MM.1S (cell line): ENCODE data around the gene CPVL.

Experiments used
- DNase-seq: peaks from one replicate; pipeline ENCODE4 v3.0.0-alpha.2; 2015
- H2AFZ ChIP-seq: fragments of 300-600 bp; sonication (generic); 2 replicates; pipeline ENCODE4 v1.6.0; 2016; ENCODE audit warnings: antibody characterized with exemption, low read length
- H3F3A ChIP-seq: fragments of 300-600 bp; sonication (generic); 2 replicates; pipeline ENCODE4 v1.6.1; 2016; ENCODE audit warnings: mild to moderate bottlenecking, antibody characterized with exemption, low read length, moderate library complexity, mixed read lengths; ENCODE audit not compliant: insufficient read depth
- H3K27ac ChIP-seq: fragments of 300-600 bp; sonication (generic); 2 replicates; pipeline ENCODE4 v1.5.1; 2016; ENCODE audit warnings: mild to moderate bottlenecking, low read length
- H3K27me3 ChIP-seq: fragments of 300-600 bp; sonication (generic); replicated peaks from 2 replicates; pipeline ENCODE4 v1.6.0; 2016; ENCODE audit warnings: low read length; ENCODE audit not compliant: insufficient read depth
- H3K36me3 ChIP-seq: fragments of 300-600 bp; sonication (generic); replicated peaks from 2 replicates; pipeline ENCODE4 v1.6.1; 2016; ENCODE audit warnings: mild to moderate bottlenecking, low read length, mixed read lengths; ENCODE audit not compliant: insufficient read depth
- H3K4me1 ChIP-seq: fragments of 300-600 bp; sonication (generic); 2 replicates; pipeline ENCODE4 v1.6.1; 2016; ENCODE audit warnings: low read length, mixed read lengths
- H3K4me2 ChIP-seq: fragments of 300-600 bp; sonication (generic); 2 replicates; pipeline ENCODE4 v1.6.0; 2016; ENCODE audit warnings: low read depth, low read length
- H3K4me3 ChIP-seq: fragments of 300-600 bp; sonication (generic); 2 replicates; pipeline ENCODE4 v1.5.1; 2016; ENCODE audit warnings: low read length, mixed read lengths
- H3K79me2 ChIP-seq: fragments of 300-600 bp; sonication (generic); 2 replicates; pipeline ENCODE4 v1.6.1; 2016; ENCODE audit warnings: mixed run types, low read length, mixed read lengths
- H3K9ac ChIP-seq: fragments of 300-600 bp; sonication (generic); 2 replicates; pipeline ENCODE4 v1.6.1; 2016; ENCODE audit warnings: low read length, mixed read lengths
- H3K9me2 ChIP-seq: fragments of 300-600 bp; sonication (generic); replicated peaks from 2 replicates; pipeline ENCODE4 v1.6.1; 2016; ENCODE audit warnings: mild to moderate bottlenecking, low read length, mixed read lengths; ENCODE audit not compliant: insufficient read depth
- H3K9me3 ChIP-seq: fragments of 300-600 bp; sonication (generic); replicated peaks from 2 replicates; pipeline ENCODE4 v1.6.1; 2016; ENCODE audit warnings: mild to moderate bottlenecking, low read length, mixed read lengths; ENCODE audit not compliant: insufficient read depth
- H4K20me1 ChIP-seq: fragments of 300-600 bp; sonication (generic); 2 replicates; pipeline ENCODE4 v1.6.1; 2016; ENCODE audit warnings: mild to moderate bottlenecking, low read length, moderate library complexity, mixed read lengths; ENCODE audit not compliant: insufficient read depth
- CTCF ChIP-seq: fragments of 300-600 bp; sonication (generic); IDR thresholded peaks from 2 replicates; pipeline ENCODE4 v1.5.1; 2016; ENCODE audit warnings: antibody characterized with exemption, low read length, mixed read lengths
- EZH2 ChIP-seq: fragments of 300-600 bp; sonication (generic); optimal IDR thresholded peaks from 2 replicates; pipeline ENCODE3; 2017; ENCODE audit warnings: low read depth, mild to moderate bottlenecking, antibody characterized with exemption, low read length, mixed read lengths
- EZH2phosphoT487 ChIP-seq: fragments of 300-600 bp; sonication (generic); IDR thresholded peaks from 2 replicates; pipeline ENCODE4 v1.6.1; 2018; ENCODE audit warnings: antibody characterized with exemption, low read length

The CPVL gene

DNA sequence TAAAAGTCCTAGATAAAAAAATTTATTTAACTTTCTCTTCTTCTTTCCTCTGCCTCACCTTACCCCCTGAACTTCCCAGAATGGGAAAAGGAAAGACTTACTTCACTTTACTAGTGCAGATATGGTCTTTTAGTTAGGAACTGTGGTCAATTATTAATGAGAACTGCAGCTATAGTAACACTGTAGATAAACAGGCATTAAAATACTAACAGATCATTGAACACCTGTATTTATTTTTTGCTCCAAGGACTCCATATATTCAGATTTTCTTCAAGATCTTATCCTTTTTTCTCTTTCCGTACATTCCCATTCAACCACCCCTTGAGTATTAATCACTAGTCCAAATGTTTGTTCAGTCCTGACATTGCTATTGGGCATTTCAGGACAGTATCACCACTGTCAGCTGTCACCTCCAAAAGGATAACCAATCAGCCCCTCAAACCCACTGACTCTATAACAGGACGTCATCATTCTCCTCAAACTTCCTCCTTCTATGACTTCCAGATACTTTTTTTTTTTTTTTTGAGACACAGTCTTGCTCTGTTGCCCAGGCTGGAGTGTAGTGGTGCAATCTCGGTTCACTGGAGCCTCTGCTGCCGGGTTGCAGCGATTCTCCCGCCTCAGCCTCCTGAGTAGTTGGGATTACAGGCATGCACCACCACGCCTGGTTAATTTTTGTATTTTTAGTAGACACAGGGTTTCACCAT lies 4.2 kb downstream of the CPVL start:
- Histone ChIP-seq H3K36me3 (no peaks in the 10 kb centered on the region), H4K20me1 (no peaks in the 10 kb centered on the region), H3K9ac (no peak overlapping the region), H3K79me2 (no peaks in the 10 kb centered on the region), H3K4me3 (no peak overlapping the region), H3F3A (no peaks in the 10 kb centered on the region), H3K4me2 (no peak overlapping the region), H3K9me2 (no peaks in the 10 kb centered on the region), H3K27ac (no peak overlapping the region), H3K27me3 (no peaks in the 10 kb centered on the region), H3K9me3 (no peaks in the 10 kb centered on the region), H3K4me1 (peaks cover 3% of the 10 kb centered on the region; the same call in 1 of the 2 replicates), H2AFZ (no peak overlapping the region)
- TF ChIP-seq EZH2: no peak
- TF ChIP-seq EZH2phosphoT487: no peak
- no peak for TF ChIP-seq CTCF
- DNase-seq: no peak

DNA sequence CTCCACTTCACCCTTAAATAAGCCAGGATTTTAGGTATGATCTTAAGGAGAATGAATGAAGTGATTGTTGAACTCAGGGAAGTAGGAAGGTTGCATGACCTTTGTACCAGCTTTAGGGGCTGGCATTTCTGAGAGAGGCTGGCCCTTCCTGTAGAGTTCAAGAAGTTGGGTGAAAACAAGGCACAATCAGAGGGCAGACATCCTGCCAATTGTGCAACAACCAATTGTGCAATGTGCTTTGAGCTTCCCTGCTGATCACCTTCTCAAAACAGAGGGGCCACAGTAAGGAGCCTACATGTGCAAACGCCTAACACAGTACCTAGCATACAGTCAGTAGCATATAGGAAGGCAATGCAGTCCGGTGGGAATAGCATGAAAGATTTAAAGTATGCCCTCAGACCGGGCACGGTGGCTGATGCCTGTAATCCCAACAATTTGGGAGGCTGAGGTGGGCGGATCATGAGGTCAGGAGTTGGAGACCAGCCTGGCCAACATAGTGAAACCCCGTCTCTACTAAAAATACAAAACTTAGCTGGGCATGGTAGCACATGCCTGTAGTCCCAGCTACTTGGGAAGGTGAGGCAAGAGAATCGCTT lies 5.4 kb downstream of the CPVL start:
- no peaks in the 10 kb centered on the region for H3K27me3 ChIP-seq
- H2AFZ ChIP-seq: no peak overlapping the region
- H3K36me3 ChIP-seq: no peaks in the 10 kb centered on the region
- no peak for DNase-seq
- H3K9me3 ChIP-seq: no peaks in the 10 kb centered on the region
- H3K4me2 ChIP-seq: no peak overlapping the region
- no peaks in the 10 kb centered on the region for H3K9me2 ChIP-seq
- no peaks in the 10 kb centered on the region for H3F3A ChIP-seq
- no peak overlapping the region for H3K9ac ChIP-seq
- H3K4me3 ChIP-seq: no peak overlapping the region
- no peaks in the 10 kb centered on the region for H3K4me1 ChIP-seq
- no peaks in the 10 kb centered on the region for H4K20me1 ChIP-seq
- TF ChIP-seq EZH2 (no peak), EZH2phosphoT487 (no peak), CTCF (no peak)
- H3K79me2 ChIP-seq: no peaks in the 10 kb centered on the region
- H3K27ac ChIP-seq: no peak overlapping the region

GRCh38 chr7:29139796-29140195 lies 6.5 kb downstream of the CPVL start:
- Histone ChIP-seq H3K9me3 (no peaks in the 10 kb centered on the region), H3K79me2 (no peaks in the 10 kb centered on the region), H3K4me2 (no peak overlapping the region), H3K36me3 (no peaks in the 10 kb centered on the region), H3K9ac (no peak overlapping the region), H3K27me3 (no peaks in the 10 kb centered on the region), H4K20me1 (no peaks in the 10 kb centered on the region), H3K27ac (no peak overlapping the region), H3F3A (no peaks in the 10 kb centered on the region), H3K4me3 (no peak overlapping the region), H3K9me2 (no peaks in the 10 kb centered on the region), H3K4me1 (no peaks in the 10 kb centered on the region), H2AFZ (no peak overlapping the region)
- no peak for TF ChIP-seq EZH2
- no peak for TF ChIP-seq CTCF
- TF ChIP-seq EZH2phosphoT487: no peak
- no peak for DNase-seq
